GM21529 (cell line): Measurements from ENCODE around the gene CCSER2.
"Not testable (repeated sequence)": the region's sequence is repeated elsewhere in the genome, so short reads cannot be mapped to it uniquely, and the experiment has no call there.

Source experiments
- ATAC-seq: cut with Tn5 transposase; IDR thresholded peaks from one replicate; pipeline ENCODE4 v1.9.1; 2021; ENCODE audit not compliant: unreplicated experiment

CCSER2 gene

GRCh38 chr10:84375881-84376280 is 47.5 kb downstream of the CCSER2 start:
- no peak for ATAC-seq

GRCh38 chr10:84388148-84388547 is 59.8 kb downstream of the CCSER2 start:
- no peak for ATAC-seq

GRCh38 chr10:84390364-84390763 is 62.0 kb downstream of the CCSER2 start:
- ATAC-seq: no peak

- no peak for ATAC-seq
These were observed 62.9 kb downstream of the CCSER2 start for GRCh38 chr10:84391326-84391725.

GRCh38 chr10:84392181-84392580 is 63.8 kb downstream of the CCSER2 start:
- no peak for ATAC-seq

- no peak for ATAC-seq
These were observed 67.2 kb downstream of the CCSER2 start for GRCh38 chr10:84395581-84395980.

- peak; percentile 85 for ATAC-seq
These were observed 69.4 kb downstream of the CCSER2 start for GRCh38 chr10:84397735-84398144.

GRCh38 chr10:84398696-84399095 is 70.3 kb downstream of the CCSER2 start:
- no peak for ATAC-seq

- no peak for ATAC-seq
These were observed 73.6 kb downstream of the CCSER2 start for GRCh38 chr10:84401854-84402611.

GRCh38 chr10:84404783-84405182 is 76.4 kb downstream of the CCSER2 start:
- ATAC-seq: no peak

GRCh38 chr10:84405662-84406061 is 77.3 kb downstream of the CCSER2 start:
- no peak for ATAC-seq

GRCh38 chr10:84406561-84406960 is 78.2 kb downstream of the CCSER2 start:
- no peak for ATAC-seq

- no peak for ATAC-seq
These were observed 79.1 kb downstream of the CCSER2 start for GRCh38 chr10:84407388-84408049.

- no peak for ATAC-seq
These were observed 84.1 kb downstream of the CCSER2 start for GRCh38 chr10:84412482-84412881.

- not testable (repeated sequence) for ATAC-seq
These were observed 85.7 kb downstream of the CCSER2 start for GRCh38 chr10:84414110-84414509.

- ATAC-seq: no peak
These were observed 87.3 kb downstream of the CCSER2 start for GRCh38 chr10:84415539-84416244.

GRCh38 chr10:84416245-84416555 is 87.8 kb downstream of the CCSER2 start:
- no peak for ATAC-seq

- ATAC-seq: no peak
These were observed 95.3 kb downstream of the CCSER2 start for GRCh38 chr10:84423719-84424118.

GRCh38 chr10:84424731-84425167 is 96.4 kb downstream of the CCSER2 start:
- ATAC-seq: peak; percentile 62

GRCh38 chr10:84427903-84428650 is 99.7 kb downstream of the CCSER2 start:
- no peak for ATAC-seq

GRCh38 chr10:84428711-84429110 is 100.3 kb downstream of the CCSER2 start:
- no peak for ATAC-seq
